SHP77 treated with DMSO at 0.1 percent for 48 hours (cell line): ENCODE measurements around the gene SLC1A5.
"Not testable (repeated sequence)": the region's sequence is repeated elsewhere in the genome, so short reads cannot be mapped to it uniquely, and the experiment has no call there.

Experiments used
- DNase-seq: peaks from one replicate; lab custom pipeline; 2025; lab: John Stamatoyannopoulos, UW

The SLC1A5 gene

DNA sequence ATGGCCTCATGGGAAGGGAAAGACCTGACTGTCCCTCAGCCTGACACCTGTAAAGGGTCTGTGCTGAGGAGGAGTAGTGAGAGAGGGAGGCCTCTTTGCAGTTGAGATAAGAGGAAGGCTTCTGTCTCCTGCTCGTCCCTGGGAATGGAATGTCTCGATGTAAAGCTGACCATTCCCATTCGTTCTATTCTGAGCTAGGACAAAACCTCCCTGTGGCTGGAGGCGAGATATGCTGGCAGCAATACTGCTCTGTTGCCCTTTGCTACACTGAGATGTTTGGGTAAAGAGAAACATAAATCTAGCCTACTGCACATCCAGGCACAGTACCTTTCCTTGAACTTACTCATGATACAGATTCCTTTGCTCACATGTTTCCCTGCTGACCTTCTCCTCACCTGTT lies 19.6 kb downstream of the SLC1A5 start:
- DNase-seq = not testable (repeated sequence)

GRCh38 chr19:46766569-46767317 lies 21.7 kb downstream of the SLC1A5 start:
- no peak for DNase-seq

GRCh38 chr19:46764817-46765291 lies 23.5 kb downstream of the SLC1A5 start:
- no peak for DNase-seq

- DNase-seq = no peak
Observed at GRCh38 chr19:46762245-46762890, 26.0 kb downstream of the SLC1A5 start.

- no peak for DNase-seq
Observed at GRCh38 chr19:46761418-46761831, 27.0 kb downstream of the SLC1A5 start.

GRCh38 chr19:46760897-46761296 lies 27.5 kb downstream of the SLC1A5 start:
- not testable (repeated sequence) for DNase-seq

- no peak for DNase-seq
Observed at GRCh38 chr19:46760363-46760762, 28.0 kb downstream of the SLC1A5 start.

DNA sequence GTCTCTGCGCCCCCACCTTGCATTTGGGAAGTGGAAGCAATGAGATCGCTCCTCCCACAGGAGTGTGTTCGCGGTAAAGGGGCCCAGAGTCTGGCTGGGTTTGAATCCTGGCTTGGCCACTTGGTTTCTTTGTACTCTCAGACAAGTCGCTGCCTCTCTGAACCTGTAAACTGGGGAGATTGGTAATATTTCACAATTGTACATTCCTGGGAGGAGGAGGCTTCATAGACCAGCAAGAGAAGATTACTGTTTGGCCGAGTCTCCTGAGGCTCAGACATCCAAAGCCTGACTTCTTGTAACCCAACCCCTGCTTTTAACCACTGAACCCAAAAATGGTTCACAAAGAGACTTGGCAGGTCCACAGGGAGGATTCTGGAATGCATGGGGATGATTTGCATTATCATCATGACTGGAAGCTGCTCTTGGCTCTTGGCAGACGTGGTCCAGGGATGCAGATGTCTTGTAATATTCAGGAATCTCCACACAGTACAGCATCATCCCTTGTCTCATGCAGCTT lies 28.5 kb downstream of the SLC1A5 start:
- DNase-seq = no peak

DNA sequence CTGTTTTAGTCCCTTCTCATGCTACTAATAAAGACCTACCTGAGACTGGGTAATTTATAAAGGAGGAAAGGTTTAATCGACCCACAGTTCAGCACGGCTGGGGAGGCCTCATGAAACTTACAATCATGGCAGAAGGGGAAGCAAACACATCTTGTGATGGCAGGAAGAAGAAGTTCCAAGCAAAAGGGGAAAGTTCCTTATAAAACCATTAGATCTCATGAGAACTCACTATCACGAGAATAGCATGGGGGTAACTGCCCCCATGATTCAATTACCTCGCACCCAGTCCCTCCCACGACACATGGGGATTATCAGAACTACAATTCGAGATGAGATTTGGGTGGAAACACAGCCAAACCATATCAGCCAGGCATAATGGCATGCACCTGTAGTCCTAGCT lies 29.2 kb downstream of the SLC1A5 start:
- no peak for DNase-seq

DNA sequence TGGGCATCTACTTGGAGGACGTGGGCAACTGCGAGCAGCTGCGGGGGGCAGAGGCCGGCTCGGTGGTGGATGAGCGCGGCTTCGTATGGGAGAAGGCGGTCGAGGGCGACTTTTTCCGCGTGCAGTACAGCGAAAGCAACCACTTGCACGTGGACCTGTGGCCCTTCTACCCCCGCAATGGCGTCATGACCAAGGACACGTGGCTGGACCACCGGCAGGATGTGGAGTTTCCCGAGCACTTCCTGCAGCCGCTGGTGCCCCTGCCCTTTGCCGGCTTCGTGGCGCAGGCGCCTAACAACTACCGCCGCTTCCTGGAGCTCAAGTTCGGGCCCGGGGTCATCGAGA lies 31.9 kb downstream of the SLC1A5 start:
- no peak for DNase-seq

GRCh38 chr19:46755853-46756543 lies 32.4 kb downstream of the SLC1A5 start:
- DNase-seq = no peak

DNA sequence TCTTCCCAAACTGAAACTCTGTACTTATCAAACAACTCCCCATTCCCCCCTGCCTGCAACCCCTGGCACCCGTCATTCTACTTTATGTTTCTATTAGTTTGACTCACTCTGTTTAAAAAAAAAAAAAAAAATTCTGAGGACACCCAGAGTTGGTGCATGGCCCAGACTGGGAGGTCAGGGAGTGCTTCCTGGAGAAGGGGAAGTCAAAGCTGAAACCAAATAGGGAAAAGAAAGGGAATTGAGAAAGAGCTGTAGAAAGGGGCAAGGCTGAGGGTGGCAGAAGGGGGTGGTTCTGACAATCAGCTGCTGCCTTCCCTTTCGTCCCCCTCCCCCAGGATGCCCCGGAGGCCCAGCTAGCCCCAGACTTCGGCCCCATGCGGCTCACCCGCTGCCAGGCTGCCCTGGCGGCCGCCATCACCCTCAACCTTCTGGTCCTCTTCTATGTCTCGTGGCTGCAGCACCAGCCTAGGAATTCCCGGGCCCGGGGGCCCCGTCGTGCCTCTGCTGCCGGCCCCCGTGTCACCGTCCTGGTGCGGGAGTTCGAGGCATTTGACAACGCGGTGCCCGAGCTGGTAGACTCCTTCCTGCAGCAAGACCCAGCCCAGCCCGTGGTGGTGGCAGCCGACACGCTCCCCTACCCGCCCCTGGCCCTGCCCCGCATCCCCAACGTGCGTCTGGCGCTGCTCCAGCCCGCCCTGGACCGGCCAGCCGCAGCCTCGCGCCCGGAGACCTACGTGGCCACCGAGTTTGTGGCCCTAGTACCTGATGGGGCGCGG lies 33.1 kb downstream of the SLC1A5 start:
- DNase-seq = no peak

- peak; percentile 56 for DNase-seq
Observed at GRCh38 chr19:46753420-46754155, 34.8 kb downstream of the SLC1A5 start.

DNA sequence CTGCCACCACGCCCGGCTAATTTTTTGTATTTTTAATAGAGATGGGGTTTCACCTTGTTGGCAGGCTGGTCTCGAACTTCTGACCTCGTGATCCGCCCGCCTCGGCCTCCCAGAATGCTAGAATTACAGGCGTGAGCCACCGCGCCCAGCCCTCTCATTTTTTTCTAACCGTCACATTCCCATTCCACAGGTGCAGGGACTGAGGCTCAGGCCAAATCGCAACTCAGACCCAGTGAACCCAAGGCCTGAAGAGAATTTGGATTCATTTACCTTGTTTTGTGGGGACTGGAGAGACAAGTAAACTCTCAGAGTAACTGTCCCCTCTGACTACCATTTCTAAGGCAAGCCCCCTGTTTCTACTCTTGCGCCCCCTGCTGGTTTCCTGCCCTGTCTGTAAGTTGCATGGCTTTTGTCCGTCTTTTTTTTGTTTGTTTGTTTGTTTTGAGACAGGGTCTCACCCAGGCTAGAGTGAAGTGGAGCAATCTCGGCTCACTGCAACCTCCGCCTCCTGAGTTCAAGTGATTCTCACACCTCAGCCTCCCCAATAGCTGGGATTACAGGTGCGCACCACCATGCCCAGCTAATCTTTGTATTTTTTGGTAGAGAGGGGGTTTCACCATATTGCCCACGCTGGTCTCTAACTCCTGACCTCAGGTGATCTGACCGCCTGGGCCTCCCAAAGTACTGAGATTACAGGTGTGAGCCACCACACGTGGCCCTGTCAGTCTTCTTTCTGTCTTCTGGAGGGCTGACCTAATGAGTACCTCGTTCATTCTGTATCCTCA lies 39.9 kb downstream of the SLC1A5 start:
- DNase-seq = no peak

DNA sequence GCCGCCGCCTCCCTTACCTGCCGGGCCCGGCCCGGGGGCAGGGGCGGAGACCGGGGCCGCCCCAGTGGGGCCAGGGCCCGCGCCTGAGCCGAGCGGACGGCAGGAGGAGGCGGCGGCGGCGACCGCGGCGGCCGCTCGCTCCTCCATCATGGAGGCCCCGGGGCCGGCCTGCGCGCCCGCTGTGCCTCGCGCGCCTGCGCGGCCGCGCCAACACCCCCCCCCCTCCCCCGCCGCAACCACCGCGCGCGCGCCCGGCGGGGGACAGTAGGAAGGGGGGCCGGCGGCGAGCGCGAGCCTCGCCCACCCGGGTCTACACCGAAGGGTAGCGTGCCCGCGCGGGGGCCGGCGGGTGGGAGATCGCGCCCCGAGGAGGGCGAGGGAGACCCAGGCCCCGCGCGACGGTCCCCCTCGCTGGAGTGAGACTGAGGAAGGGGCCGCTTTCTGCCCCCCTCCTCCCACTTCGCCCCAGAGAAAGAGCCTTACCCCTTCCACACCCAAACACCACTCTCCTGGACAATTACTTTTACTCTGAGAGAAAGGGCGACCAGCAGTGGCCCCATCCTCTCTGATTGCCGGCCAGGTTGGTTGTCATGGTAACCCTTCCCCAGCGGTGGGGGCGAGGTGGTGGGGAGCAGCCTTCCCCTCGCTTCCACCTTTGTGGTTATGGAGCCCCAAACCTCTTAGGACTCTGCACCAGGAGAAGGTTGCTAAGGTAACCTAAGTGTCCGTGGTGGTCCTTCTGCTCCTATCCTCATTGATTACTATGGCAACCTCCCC lies 41.9 kb downstream of the SLC1A5 start, which contains the start of gene STRN4:
Gene STRN4, minus strand, starts transcription at position 170 of the 777 bp plus-strand sequence. Its CDS starts 20 bp downstream, at position 150.
- DNase-seq = no peak

DNA sequence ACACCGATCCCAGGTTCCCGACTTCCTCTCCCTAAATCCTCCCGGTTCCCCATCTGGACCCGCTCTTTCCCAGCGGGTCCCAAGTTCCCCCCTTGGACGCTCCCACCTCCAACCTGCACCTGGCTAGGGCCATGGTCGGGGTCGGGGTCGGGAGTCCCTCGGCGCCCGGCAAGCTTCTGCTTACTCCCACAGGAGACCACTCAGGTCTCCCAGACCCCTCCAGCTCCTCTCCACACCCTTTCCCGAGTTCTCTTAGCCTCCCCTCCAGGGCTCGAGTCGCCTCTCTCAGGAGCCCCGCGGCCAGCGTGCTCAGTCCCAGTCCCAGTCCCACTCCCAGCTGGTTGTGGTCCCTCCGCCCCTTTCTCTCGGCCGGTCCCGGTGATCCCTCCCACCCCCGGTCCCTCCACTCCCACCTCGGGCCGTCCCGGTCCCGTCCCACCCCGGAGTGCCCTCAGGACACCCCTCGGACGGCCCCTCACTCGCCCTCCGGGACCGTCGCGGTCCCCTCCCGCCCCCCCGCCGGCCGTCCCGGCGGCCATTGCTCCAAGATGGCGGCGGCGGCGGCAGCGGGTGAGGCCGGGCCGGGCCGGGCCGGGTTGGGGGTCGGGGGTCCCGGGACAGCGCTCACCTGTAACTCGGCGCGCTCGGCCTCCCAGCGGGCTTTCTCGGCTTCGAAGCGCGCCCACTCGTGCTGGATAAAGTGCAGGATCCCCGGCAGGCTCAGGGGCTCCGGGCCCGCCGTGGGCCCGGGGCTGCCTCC lies 42.7 kb downstream of the SLC1A5 start, which contains the start of gene FKRP:
Gene FKRP, plus strand, starts transcription at position 537 of the 760 bp plus-strand sequence. CDS start 9,394 bp downstream, outside the sequence.
- DNase-seq = no peak

DNA sequence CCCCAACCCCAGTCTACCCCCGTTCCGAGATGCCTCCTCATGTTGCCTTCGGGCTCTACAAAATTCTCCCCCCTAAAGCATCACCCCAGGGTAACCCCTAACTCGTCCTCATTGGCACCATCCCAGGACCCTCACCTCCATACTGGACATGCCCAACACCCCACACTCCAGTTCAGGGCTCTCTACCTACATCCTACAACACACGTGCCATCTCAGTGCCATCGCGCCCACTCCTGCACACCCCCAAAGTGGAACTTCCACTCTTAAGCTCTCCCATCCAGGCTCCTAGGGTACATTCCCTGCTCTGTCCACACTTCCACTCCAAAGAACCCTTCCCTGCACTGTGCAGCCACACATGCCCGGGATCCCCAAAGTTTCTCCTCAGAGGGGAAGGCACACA lies 43.4 kb downstream of the SLC1A5 start:
- no peak for DNase-seq

GRCh38 chr19:46744005-46744691 lies 44.2 kb downstream of the SLC1A5 start:
- DNase-seq = no peak
